ENCODE results near the gene ZNF438.
A peak's percentile ranks its signal among the peaks of the same experiment; 100 is the strongest.

DNA sequence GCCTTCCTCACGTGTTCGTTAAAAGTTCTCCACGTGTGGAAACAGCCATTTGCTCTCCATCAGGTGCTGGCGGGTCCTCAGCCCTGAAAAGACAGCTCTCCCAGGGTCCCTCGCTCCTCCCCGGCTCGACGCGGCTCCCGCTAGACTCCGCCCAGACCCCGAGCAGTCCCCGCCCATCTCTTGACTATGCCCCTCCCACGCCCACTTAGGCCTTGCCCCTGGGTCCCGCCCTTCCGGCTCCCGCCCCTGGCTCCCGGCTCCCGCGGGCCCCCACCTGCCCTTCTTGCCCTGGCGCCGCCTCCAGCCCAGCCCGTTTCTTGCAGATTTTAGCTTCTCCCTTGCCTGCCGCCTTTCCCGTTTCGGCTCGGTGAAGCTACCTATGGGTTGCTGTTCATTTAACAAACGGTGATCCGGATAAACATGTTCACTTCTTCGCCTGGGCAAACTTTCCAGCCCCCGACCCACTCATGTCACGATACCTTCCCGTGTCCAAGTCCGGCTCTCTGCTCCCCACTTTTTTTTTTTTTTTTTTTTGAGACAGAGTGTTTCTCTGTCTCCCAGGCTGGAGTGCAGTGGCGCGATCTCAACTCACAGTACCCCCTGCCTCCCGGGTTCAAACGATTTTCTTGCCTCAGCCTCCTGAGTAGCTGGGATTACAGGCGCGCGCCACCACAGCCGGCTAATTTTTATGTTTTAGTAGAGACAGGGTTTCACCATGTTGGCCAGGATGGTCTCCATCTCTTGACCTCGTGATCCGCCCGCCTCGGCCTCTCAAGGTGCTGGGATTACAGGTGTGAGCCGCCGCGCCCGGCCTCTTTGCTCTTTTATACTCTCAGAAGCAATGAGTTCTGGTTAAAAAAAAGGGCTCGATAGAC lies 830 bp upstream of the ZNF438 start:
- peak in 1 of 3 donors; percentile 66 for TF ChIP-seq POLR2AphosphoS5 (IDR thresholded peaks at IDR 0.05)
- TF ChIP-seq, protein P1, sequence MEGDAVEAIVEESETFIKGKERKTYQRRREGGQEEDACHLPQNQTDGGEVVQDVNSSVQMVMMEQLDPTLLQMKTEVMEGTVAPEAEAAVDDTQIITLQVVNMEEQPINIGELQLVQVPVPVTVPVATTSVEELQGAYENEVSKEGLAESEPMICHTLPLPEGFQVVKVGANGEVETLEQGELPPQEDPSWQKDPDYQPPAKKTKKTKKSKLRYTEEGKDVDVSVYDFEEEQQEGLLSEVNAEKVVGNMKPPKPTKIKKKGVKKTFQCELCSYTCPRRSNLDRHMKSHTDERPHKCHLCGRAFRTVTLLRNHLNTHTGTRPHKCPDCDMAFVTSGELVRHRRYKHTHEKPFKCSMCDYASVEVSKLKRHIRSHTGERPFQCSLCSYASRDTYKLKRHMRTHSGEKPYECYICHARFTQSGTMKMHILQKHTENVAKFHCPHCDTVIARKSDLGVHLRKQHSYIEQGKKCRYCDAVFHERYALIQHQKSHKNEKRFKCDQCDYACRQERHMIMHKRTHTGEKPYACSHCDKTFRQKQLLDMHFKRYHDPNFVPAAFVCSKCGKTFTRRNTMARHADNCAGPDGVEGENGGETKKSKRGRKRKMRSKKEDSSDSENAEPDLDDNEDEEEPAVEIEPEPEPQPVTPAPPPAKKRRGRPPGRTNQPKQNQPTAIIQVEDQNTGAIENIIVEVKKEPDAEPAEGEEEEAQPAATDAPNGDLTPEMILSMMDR (IDR thresholded peaks at IDR 0.05) = no peak
